ENCODE data around the gene AP2A2. TPM values are rescaled to one million over a fixed set of nuclear protein-coding genes. Genes with fewer than 3 reads are reported as not detected.
"Not testable (repeated sequence)": the region's sequence is repeated elsewhere in the genome, so short reads cannot be mapped to it uniquely, and the experiment has no call there.

Gene AP2A2
- total RNA-seq, 1 experiment from 2014 or later = 38.5 TPM

DNA sequence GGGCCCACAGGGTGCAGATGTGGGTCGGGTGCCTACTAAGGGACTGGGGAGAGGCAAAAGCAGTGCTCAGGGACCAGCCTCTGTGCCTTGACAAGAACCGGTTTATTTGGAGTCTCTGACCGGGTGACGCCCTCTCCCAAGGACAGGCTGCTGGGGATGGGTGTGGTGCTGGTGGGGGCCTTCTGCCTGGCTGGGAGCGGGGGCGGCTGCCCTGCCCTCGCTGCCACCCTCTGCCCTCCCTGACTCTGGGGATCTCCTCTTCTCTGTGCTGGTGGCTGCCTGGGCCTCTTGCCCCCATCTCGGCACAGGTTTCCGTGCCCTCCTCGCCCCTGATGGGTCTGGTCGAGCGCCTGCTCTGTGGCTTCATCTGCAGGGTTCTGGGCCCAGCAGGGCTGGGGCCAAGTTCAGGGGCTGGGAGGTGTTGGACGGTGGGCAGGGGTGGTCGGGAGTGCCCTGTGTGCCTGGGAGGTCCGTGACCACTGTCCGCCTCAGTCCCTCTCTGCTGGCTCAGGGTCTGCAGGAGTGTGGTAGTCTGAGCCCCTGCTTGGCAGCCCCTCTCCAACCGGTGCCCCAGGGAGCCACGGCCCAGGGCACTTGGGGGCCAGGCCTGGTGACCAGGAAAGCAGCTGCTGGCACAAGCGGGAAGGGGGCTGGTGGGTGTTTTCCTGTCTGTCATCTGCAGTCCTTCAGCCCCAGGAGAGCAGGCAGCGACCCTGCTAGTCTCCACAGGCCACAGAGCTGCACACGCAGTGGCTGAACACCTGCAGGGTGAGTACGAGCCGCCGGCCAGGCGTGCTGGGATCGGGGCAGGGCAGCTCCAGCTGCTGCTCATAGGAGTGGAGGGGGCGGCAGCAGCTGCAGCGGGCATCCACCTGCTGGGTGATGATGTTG is 87.3 kb downstream of the AP2A2 start:
- DNase-seq (ENCODE audit: low spot score) = no peak

DNA sequence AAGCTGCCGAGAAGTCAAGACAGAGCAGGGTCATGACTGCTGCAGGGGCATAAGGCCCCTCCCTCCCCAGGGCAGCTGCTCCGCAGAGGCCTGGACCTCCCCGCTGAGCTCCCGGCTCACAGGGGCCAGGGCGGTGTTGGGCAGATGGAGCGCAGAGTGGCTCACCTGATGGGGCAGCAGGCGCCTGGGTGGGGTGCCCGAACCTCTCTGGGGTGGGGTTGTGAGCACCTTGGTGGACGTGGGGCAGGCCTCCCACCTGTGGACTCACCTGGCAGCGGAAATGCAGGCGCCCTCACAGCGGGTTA is 87.9 kb downstream of the AP2A2 start:
- DNase-seq (ENCODE audit: low spot score) = no peak

DNA sequence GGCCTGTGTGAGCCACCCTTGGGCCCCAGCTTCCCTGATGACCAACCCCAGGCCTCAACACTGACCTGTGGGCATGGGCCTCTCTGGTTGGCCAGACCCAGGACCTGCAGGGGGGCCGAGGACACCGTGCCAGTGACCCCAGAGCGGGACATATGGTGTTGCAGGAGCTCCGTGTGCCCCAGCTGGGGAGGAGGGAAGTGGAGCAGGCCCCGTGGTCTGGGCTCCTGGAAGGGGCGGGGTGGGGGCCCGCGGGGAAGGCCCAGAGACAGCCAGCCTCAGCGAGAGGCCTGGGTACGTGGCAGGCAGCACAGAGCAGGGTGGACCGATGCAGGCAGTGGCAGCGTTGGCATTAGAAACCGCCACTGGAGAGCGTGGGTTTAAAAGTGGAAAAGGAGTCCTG is 88.6 kb downstream of the AP2A2 start:
- no peak for DNase-seq (ENCODE audit: low spot score)

DNA sequence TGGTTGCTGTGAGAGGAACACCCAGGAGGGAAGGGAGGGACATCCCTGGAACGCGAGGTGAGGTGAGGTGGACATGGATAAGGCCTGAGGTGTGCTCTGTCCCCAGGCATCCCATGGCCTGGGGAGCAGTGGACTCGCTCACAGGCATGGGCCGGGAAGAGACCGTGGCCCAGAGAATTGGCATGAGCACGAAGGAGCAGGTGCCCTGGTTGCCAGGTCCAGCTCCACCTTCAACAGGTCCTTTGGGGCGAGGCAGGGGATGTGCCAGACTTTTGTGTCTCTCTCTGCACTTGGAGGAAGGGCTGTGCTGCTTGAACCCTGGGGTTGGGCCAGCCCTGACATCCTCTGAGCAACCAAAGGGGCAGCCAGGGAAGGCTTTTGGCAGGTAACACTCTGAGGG is 89.4 kb downstream of the AP2A2 start:
- DNase-seq (ENCODE audit: low spot score) = no peak

DNA sequence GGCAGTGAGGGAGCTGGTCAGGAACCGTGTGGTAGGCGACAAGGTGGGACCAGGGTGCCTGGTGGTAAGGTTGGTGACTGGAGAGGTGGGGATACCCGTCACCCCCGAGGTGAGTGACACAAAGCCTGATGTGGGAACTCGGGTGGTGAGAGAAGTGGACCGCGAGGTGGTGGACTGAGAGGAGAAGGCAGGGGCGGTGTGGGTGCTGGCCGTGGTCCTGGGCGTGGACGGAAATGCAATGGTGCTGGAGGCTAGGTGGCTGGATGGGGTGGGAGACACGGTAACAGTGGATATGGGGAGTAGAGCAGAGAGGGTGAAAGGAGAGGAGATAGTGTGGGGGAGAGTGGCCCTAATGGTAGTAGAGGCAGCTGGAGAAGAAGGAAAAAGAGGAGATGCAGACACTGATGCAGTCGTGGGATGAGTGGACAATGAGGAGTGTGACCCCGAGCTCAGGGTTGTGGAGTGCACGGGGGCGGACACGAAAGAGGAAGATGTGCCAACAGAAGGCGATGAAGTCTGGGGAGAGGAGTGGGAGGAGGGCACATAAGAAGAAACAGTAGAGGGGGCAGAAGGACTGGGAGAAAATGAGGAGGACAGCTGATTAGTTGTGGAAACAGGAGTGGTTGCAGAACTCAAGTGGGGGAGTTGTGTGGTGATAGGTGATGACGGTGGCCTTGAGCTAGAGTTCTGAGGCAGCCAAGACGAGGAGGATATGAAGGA is 90.3 kb downstream of the AP2A2 start:
- no peak for DNase-seq (ENCODE audit: low spot score)

DNA sequence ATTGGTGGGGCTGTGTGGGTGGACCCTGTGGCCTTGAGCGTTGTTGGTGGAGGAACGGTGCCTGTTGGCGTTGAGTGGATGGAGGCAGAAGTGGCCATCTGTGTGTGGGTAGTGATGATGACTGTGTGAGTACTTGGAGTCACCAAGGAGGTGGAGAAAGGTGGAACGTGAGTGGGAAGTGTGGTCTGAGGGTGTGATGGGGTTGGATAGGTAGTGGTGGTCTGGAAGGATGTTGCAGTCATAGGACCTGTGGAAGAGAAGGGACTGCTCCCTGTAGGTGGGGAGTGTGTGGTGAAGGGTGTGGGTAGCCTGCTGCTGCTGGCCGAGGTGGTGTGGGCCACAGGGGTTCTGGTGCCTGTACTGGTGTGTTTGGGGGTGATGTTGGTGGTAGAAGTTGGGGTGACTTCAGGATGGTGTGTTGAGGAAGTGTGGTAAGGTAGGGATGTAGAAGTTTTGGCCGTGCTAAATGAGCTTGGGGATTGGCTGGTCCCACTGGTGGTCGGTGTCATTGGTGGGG is 91.0 kb downstream of the AP2A2 start:
- DNase-seq (ENCODE audit: low spot score) = not testable (repeated sequence)

DNA sequence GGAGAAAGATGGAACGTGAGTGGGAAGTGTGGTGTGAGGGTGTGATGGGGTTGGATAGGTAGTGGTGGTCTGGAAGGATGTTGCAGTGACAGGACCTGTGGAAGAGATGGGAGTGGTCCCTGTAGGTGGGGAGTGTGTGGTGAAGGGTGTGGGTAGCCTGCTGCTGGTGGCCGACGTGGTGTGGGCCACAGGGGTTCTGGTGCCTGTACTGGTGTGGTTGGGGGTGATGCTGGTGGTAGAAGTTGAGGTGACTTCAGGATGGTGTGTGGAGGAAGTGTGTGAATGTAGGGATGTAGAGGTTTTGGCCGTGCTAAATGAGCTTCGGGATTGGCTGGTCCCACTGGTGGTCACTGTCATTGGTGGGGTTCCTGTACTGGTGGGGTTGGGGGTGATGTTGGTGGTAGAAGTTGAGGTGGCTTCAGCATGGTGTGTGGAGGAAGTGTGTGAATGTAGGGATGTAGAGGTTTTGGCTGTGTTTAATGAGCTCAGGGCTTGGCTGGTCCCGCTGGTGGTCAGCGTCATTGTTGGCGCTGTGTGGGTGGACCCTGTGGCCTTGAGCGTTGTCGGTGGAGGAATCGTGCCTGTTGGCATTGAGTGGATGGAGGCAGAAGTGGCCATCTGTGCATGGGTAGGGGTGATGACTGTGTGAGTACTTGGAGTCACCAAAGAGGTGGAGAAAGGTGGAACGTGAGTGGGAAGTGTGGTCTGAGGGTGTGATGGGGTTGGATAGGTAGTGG is 91.8 kb downstream of the AP2A2 start:
- no peak for DNase-seq (ENCODE audit: low spot score)

DNA sequence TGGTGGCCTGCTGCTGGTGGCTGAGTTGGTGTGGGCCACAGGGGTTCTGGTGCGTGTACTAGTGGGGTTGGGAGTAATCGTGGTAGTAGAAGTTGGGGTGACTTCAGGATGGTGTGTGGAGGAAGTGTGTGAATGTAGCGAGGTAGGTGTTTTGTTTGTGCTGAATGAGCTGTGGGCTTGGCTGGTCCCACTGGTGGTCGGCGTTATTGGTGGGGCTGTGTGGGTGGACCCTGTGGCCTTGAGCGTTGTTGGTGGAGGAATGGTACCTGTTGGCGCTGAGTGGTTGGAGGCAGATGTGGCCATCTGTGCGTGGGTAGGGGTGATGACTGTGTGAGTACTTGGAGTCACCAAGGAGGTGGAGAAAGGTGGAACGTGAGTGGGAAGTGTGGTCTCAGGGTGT is 92.4 kb downstream of the AP2A2 start:
- no peak for DNase-seq (ENCODE audit: low spot score)

DNA sequence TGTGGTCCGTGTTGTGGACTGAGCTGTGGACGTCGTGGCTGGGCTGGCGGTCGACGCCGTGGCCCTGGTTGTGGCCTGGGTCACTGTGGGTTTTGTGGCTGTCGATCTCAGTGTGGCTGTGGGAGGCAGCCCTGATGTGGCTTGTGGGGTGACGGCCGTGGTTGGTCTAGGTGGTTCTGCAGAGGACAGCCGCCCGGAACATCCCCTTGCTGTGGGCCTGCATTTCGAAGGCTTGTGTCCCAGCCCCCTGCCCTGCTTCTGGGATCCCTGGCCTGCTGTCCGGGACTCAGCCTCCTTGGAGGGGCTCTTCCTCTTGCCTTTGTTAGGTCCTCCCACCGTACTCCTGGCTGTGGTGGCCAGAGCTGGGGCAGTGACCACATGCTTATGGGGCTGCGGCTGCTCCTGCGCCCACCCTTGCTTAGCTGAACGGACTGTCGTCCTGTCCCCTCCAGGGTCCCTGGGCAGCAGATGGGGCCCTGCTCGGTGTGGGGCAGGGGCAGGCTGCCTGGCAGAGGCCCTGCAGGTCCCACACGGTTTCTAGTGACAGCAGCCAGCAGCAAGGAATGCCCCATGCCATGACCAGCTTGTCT is 93.7 kb downstream of the AP2A2 start:
- no peak for DNase-seq (ENCODE audit: low spot score)

DNA sequence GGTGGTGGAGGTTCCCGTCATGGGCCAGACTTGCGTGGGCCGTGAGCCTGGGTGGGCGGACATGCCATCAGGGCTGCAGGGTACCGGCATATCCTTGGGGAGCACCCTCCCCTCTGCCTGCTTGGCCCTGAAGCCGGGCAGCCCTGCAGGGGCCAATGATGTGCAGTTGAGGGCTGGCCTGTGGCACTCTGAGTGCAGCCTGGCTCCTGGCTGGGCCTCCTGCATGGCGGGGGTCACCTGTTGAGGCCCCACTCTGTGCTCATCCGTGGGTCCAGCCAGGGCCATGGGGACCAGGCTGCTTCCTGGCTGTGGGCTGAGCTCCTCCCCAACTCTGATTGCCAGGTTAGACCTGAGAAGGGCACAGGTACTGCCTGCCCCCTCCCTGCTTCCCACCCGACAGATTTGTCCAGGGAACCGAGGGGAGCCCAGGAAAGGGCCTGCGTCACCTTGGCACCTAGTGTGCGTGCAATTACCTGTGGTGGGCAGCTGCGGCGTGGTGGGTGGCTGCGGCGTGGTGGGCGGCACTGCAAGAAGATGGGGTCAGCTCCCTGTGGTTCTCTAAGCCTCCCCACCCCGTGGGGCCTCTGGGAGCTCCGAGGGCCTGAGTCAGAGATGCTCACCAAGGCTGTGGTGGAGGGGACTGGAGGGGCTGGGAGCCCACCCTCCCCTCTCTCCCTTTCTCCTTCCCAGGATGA is 94.7 kb downstream of the AP2A2 start:
- no peak for DNase-seq (ENCODE audit: low spot score)

DNA sequence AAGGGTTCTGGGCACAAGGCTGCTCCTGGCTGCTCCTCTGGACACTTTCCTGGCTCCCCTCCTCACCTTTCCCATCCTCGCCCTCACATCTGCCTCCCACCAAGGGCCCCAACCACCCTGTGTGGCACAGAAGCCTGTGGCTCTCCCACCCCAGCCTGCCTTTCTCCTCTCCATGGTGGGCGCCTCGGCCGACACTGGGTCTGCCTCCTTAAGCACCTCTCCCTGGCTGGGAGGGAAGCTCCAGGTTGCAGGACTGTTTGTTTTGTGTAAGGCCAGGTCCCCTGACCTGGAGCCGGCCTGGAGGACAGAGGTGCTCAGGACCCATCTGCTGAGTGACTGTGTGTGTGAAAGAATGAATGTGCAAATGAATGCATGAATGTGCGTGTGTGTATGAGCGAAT is 96.7 kb downstream of the AP2A2 start:
- DNase-seq (ENCODE audit: low spot score) = no peak

DNA sequence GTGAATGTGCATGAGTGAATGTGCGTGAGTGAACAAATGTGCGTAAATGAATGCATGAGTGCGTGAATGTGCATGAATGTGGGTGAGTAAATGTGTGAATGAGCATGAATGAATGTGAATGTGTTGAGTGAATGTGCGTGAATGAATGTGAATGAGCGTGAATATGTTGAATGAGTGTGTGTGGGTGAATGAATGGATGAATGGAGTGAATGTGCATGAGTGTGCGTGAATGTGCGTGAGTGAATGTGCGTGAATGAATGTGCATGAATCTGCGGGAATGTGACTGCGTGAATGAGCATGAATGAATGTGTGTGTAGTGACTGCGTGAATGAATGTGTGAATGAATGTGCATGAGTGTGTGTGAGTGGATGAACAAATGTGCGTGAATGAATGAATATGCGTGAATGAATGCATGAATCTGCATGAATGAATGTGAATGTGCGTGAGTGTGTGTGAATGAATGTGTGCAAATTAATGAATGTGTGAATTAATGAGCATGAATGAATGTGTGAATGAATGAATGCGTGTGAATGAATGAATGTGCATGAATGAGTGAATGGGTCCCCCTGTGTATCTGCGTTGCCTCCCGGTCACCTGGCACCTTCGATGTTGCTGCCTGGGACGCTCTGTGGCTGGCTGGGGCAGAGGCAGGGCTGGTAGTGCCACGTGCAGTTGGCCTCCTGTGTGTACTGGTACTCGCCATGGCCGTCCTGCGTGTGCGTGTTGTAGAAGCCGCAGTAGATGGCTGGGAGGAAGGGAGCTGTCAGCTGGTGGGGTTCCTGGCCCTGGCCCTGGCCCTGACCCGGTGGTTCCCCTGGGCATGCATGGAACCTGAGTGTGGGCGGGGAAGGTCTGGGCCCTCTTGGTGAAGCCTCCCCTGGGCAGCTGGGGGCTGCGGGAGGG is 97.5 kb downstream of the AP2A2 start:
- no peak for DNase-seq (ENCODE audit: low spot score)

DNA sequence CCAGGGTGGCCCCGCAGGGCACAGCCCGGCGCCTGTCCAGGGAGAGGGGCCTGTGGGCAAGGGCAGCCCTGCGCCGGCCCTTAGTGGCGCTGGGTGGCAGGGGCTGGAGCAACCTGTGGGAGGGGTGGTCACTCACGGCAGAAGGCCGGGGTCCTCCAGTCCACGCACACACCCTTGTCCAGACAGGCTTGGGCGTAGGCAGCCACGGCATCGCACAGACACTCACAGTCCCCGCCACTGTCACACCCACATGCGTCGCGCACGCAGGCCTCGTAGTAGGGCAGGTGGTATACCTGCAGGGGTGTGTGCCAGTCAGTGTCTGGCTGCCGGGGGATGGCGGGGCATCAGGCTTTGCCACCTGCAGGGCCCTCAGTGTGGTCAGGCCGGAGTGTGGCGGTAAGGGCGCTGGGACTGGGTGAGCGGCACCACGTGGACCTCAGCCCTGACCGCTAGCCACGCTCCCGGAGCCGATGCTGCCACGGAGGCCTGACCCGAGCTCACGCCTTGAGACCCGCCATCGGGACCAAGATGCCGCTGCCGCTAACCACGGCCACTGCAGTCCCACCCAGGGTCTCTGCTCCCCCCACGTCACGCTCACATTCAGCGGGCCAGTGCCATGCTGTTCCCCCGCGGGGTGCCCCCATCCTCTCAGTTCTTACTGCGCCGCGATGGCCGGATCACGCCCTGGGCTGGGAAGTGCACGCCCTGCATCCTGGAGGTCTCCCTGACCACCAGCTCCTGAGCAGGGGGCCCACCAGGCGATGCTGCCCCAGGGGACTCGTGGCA is 98.3 kb downstream of the AP2A2 start:
- DNase-seq (ENCODE audit: low spot score) = no peak

DNA sequence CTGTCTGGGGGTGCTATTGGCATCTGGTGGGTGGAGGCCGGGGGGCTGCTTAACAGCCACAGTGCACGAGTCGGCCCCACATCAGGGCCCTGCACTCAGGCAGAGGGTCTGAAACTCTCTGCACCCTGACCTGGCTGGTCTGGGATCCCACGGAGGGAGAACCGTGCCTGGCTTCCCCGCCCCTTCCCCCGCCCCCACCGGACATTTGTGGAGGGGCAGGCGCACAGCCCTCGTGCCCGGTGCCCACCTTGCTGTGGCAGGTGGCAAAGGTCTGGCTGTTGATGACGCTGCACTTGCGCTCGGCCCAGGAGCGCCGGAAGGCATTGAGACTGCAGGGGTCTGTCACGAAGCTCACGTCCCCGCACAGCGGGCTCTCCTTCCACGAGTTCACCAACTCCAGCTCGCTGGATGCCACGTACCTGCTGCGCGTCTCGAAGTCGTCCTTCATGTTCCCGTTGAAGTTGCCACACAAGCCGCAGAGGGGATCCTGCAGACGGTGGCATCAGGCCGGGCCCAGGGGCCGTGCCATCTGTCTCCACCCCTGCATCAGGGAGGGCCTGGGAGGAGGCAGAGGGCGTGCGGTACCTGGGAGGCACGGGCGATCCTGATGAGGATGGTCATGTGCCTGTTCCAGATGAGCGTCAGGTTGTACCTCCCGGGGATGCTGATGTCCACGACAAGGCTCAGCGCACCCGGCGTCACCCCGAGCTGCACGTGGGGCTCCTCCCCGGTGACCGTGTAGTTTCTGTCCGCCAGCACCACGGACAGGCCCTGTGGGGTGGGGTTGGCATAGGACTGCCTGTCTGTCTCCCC is 99.1 kb downstream of the AP2A2 start:
- no peak for DNase-seq (ENCODE audit: low spot score)

DNA sequence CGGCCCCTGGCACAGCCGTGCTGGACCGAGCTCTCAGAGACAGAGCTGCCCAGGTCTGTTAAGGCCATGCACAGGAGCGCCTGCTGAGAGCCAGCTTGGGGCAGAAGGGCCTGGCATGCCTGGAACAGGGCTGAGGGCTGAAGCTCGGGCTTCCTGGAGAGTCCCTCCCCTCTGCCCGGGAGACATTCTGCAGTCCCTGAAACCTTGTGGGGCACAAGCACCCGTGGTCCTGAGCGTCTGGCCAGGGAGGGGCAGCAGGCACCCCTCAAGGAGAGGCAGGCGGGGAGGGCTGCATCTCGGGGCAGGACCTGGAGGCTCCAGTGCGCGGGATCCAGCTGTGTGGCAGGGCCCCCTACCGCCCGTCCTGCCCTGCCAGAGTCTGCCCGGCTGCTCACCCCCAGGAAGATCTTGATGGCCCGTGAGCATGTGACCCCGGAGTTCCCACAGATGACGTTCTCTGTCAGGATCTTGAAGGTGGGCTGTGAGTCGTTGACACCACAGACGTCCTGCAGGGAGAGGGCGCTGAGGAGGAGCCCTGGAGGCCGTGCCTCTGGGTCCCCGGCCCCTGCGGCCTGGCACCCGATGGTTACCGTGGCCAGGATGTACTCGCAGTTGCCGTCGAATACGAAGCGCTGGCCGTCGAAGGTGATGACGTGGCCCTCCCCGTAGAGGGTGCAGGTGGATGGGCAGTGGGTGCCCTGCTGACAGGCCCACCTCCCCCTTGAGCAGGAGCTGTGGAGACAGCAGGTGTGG is 99.9 kb downstream of the AP2A2 start:
- DNase-seq (ENCODE audit: low spot score) = no peak

DNA sequence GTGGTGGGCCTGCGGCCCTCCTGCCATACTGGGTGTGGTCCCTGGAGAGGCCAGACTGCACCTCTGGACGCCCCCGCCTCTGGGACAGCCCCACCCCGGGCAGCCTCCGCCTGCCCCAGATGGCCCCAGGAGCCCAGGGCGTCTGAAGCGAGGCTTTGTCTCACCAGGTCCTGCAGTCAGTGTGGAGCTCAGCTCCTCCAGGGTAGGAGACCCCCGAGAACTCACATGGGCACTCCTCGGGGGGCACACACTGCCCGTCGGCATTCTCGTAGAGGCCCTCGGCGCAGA is 100.4 kb downstream of the AP2A2 start:
- DNase-seq (ENCODE audit: low spot score) = no peak

DNA sequence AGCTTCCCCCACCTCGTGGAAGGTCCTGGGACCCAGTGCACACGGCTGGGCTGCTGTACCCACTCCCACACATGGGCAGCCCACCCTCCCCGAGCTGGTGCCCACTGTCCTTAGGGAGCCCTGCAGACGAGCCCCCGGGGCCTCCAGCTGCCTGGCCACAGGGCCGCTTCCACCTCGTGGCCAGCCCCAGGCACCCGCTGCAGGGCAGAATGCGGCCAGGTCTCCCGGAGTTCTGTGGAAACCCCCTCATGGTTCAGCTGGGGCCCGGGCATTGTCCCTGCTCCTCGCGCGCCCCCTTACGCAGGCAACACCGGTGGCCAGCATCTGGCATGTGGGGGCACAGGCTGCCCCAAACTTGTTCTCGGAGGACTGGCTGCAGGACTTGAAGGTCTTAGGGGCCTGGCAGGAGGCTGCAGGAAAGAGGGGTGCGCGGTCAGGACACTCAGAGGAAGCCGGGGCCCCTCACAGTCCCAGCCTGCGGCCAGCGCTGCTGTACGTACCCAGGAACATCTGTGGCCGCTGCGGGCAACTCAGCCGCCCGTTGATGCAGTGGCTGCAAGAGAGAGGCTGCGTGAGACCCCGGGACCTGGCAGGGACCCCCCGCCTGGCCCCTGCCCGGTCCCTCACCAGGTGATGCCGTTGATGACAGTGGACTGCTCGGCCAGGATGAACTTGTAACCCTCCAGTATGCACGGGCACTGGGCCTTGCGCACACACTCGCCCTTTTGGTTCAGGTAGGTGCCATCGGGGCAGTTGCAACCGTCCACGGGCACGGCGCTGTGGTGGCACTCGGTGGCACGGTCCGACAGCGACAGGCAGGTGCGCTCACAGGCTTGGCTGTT is 101.2 kb downstream of the AP2A2 start:
- DNase-seq (ENCODE audit: low spot score) = no peak
